Measurements from ENCODE around the gene EMC6. TPM values are rescaled to one million over a fixed set of nuclear protein-coding genes. Genes with fewer than 3 reads are reported as not detected.

EMC6 gene
- total RNA-seq, 1 donor from 2014 or later: 57.0 TPM

DNA sequence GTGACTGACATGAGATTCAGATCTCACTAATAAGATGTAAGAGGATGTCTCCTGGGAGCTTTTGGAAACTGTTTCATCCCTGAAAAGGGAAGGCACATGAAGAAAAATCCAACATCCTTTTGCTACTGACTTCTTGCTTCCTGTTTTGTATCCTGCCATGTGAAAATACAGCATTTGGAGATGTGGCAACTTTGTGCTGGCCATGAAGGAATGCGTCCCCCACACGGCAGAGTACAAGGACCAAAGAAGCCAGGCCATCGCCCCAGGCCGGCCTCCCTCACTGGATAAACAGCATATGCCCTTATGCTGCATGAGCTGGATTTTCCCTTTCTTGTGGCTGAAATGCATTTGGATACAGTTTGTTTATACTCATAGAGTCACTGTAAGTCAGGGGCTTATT, 49.6 kb downstream of the EMC6 start:
- Histone ChIP-seq H3K4me1 (peaks cover 33% of the 10 kb centered on the region), H3K27ac (replicated peaks) (no peak overlapping the region), H3K4me3 (no peak overlapping the region), H3K9me3 (replicated peaks) (no peaks in the 10 kb centered on the region), H3K27me3 (ENCODE audit: low read depth) (no peaks in the 10 kb centered on the region), H3K36me3 (peaks cover 57% of the 10 kb centered on the region)
- intact Hi-C loops (cut with micrococcal nuclease): no loop called here
- TF ChIP-seq, protein P1, sequence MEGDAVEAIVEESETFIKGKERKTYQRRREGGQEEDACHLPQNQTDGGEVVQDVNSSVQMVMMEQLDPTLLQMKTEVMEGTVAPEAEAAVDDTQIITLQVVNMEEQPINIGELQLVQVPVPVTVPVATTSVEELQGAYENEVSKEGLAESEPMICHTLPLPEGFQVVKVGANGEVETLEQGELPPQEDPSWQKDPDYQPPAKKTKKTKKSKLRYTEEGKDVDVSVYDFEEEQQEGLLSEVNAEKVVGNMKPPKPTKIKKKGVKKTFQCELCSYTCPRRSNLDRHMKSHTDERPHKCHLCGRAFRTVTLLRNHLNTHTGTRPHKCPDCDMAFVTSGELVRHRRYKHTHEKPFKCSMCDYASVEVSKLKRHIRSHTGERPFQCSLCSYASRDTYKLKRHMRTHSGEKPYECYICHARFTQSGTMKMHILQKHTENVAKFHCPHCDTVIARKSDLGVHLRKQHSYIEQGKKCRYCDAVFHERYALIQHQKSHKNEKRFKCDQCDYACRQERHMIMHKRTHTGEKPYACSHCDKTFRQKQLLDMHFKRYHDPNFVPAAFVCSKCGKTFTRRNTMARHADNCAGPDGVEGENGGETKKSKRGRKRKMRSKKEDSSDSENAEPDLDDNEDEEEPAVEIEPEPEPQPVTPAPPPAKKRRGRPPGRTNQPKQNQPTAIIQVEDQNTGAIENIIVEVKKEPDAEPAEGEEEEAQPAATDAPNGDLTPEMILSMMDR (IDR thresholded peaks at IDR 0.05; ENCODE audit: borderline replicate concordance): no peak
- DNase-seq: no peak

GRCh38 chr17:3719265-3719664, 50.7 kb downstream of the EMC6 start:
- H3K27ac ChIP-seq (replicated peaks): no peak overlapping the region
- H3K36me3 ChIP-seq: peaks cover 48% of the 10 kb centered on the region
- TF ChIP-seq, protein P1 (IDR thresholded peaks at IDR 0.05; ENCODE audit: borderline replicate concordance): no peak
- DNase-seq: no peak
- intact Hi-C loops (cut with micrococcal nuclease): no loop called here
- peaks cover 42% of the 10 kb centered on the region for H3K4me1 ChIP-seq
- no peak overlapping the region for H3K4me3 ChIP-seq
- no peaks in the 10 kb centered on the region for H3K27me3 ChIP-seq (ENCODE audit: low read depth)
- no peaks in the 10 kb centered on the region for H3K9me3 ChIP-seq (replicated peaks)

Other genes starting within 250 kb of the EMC6 start
- gene OR1E2, start 235.0 kb upstream of the EMC6 start, total RNA-seq: not detected
- gene SPATA22, start 197.0 kb upstream of the EMC6 start, total RNA-seq: 0.44 TPM
- gene ASPA, start 192.8 kb upstream of the EMC6 start, total RNA-seq: 2.8 TPM
- 1.0 TPM for gene TRPV3, start 111.0 kb upstream of the EMC6 start, total RNA-seq
- gene TRPV1, start 59.4 kb upstream of the EMC6 start, total RNA-seq: 4.3 TPM
- 4.0 TPM for gene SHPK, start 32.6 kb upstream of the EMC6 start, total RNA-seq
- 6.2 TPM for gene CTNS, start 32.1 kb upstream of the EMC6 start, total RNA-seq
- gene TAX1BP3, start 234 bp upstream of the EMC6 start, total RNA-seq: 165 TPM
- 18.3 TPM for gene P2RX5, start 27.3 kb downstream of the EMC6 start, total RNA-seq
- 0.33 TPM for gene HASPIN, start 55.1 kb downstream of the EMC6 start, total RNA-seq
- 19.6 TPM for gene ITGAE, start 132.4 kb downstream of the EMC6 start, total RNA-seq
- 18.2 TPM for gene NCBP3, start 177.4 kb downstream of the EMC6 start, total RNA-seq
- 5.5 TPM for gene CAMKK1, start 224.2 kb downstream of the EMC6 start, total RNA-seq
- 0.55 TPM for gene P2RX1, start 247.7 kb downstream of the EMC6 start, total RNA-seq

Data from left ventricle myocardium inferior (tissue), 1 donor.